NCI-H526 treated with DMSO at 0.1 percent for 48 hours (cell line): Measurements from ENCODE around the gene SYNE1.
A peak's percentile ranks its signal among the peaks of the same experiment; 100 is the strongest.
"Not testable (repeated sequence)": the region's sequence is repeated elsewhere in the genome, so short reads cannot be mapped to it uniquely, and the experiment has no call there.

Source experiments
- DNase-seq: peaks from one replicate; lab custom pipeline; 2025; lab: John Stamatoyannopoulos, UW

Gene SYNE1

GRCh38 chr6:152563177-152563576, 74.0 kb downstream of the SYNE1 start:
- DNase-seq = no peak

GRCh38 chr6:152558798-152559197, 78.4 kb downstream of the SYNE1 start:
- not testable (repeated sequence) for DNase-seq

GRCh38 chr6:152557502-152557901, 79.7 kb downstream of the SYNE1 start:
- no peak for DNase-seq

- DNase-seq = no peak
Measured at GRCh38 chr6:152554851-152555250, 82.3 kb downstream of the SYNE1 start.

GRCh38 chr6:152552616-152553209, 84.4 kb downstream of the SYNE1 start:
- DNase-seq = peak; percentile 24

DNA sequence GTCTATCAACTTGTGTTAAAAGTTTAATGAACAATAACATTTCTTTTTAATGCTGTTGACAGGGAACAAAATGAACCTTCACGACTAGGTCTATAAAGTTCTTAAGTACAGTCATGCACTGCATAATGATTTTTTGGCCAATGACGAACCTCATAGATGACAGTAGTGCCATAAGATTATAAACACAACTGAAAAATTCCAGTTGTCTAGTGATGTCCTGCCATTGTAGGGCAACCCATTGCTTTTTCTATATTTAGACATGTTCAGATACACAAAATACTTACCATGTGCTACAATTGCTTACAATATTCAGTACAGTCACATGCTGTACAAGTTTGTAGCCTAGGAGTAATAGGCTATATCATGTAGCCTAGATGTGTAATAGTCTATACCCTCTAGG, 93.6 kb downstream of the SYNE1 start:
- DNase-seq = no peak

- DNase-seq = no peak
Measured at GRCh38 chr6:152540381-152540780, 96.8 kb downstream of the SYNE1 start.

- no peak for DNase-seq
Measured at GRCh38 chr6:152534541-152534940, 102.6 kb downstream of the SYNE1 start.

DNA sequence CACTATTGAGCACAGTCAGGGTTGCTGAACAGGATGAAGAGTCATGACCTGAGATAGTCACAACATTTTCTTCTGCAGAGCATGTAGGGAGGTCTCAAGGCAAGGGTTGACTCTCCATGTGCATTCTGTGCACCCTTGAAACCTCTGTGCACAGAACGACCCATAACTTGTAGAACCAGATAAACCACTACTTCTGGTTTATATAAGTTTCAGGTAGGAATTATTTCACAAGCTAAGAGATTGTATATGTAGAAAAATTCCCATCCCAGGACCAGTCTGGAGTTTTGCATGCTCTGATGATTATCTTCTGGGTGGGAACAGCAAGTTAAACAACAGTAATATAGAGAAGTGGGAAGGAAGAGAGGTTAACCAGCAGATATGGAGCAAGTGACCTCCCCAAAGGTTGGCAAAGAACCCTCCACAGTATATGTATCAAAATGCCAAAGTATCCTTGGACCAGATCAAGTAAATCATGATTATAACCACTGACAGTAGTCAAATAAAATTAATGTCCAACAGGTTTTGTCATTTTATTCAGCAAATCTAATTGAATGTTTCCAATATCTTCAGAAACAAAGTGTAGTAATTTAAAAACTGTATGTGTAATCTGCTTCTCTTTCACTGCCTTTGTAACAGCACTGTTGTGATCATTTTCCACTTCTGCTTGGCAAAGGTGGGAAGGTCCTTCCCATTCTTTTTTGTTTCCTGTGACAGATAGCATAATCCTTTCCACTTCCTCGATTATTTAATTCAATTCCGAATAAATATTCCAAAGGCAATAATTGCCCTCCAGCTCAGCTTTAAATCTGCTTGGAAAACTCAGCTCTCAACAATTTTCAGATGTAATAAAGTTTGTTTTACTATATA, 104.4 kb downstream of the SYNE1 start:
- no peak for DNase-seq

- no peak for DNase-seq
Measured at GRCh38 chr6:152531659-152532058, 105.5 kb downstream of the SYNE1 start.

DNA sequence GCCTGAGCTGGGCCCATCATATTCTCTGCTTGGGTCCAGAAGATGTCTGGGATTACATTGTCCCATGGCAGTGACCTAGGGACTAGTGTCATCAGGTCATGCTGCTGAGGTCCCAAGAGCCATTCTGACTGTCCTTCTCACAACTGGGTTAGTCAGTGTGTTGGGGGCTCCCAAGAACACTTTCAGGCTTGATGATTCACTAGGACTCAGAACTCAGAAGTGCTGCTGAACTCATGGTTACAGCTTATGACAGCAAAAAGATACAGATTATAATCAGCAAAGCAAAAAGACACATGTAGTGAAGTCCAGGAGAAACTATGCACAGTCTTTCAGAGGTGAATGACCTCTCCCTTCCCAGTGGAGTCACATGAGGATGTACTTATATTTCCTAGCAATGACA, 107.8 kb downstream of the SYNE1 start:
- DNase-seq = no peak

- not testable (repeated sequence) for DNase-seq
Measured at GRCh38 chr6:152514120-152514519, 123.0 kb downstream of the SYNE1 start.

- DNase-seq = no peak
Measured at GRCh38 chr6:152509916-152510315, 127.2 kb downstream of the SYNE1 start.

DNA sequence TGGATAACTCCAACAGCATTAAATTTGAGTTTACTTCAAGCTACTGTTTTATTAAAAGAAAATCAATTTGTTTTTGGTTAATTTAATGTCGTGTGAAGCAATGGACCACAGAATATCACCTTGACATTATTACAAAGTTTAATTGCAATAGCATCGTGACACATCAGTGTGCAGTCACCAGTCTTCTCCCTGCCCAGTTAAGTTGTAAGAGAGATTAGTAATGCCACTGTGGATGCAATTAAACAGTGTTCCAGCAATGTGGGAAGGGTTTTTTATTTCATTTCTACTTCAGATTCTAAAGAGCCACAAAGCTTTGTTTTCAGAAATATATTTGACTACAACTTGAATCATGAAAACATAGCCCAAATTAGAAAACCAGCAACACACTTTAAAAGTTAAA, 128.7 kb downstream of the SYNE1 start:
- DNase-seq = no peak

GRCh38 chr6:152503546-152503945, 133.6 kb downstream of the SYNE1 start:
- no peak for DNase-seq

DNA sequence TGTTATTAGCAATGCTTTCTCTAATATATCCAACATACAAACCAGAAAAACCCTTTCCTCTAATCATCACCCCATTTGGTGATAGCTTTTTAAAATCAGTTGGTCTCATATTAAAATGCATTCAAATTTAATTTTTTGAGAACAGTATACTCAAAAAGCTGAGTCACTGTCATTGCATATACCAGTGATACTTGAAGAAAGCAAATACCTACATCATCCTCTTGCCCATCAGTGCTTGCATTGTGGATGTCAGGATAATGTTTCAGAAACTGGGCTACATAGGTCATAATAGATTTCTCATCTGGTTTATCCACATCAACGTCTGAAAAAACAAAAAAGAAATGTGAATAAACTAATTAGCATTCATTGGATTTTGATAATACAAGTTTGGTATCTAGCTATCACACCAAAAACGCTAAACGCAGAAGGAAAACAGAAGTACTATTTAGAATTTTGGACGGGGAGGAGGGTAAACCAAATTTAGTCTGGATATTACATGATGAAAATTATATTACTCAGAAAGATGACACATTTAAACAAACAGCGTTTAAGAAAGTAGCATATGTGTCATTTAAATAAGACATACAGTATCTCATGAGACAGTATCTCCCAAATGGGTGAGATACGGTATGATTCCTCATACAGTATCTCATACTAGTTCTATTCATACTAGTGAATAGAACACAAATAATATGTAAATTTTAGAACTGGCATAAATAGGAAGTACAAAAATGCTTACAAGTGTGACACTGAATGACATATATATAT, 134.6 kb downstream of the SYNE1 start:
- no peak for DNase-seq

DNA sequence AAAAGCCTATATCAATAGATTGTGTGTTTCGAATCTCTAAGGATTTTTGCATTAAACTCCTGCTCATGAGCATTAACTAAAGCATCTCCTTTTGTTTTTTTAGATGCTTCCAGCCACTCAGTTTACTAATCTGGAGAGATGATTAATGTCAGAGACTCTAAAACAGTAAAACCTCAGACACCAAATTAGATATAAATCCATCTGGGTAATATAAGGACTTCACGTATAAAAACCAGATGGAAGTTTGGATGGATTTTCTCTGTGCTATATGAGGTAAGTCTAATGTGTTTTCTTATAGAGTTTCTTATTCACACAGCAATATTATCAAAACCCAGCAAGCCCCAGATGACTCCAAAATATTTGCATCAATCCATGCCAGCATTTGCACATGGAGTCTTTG, 137.2 kb downstream of the SYNE1 start:
- DNase-seq = no peak

DNA sequence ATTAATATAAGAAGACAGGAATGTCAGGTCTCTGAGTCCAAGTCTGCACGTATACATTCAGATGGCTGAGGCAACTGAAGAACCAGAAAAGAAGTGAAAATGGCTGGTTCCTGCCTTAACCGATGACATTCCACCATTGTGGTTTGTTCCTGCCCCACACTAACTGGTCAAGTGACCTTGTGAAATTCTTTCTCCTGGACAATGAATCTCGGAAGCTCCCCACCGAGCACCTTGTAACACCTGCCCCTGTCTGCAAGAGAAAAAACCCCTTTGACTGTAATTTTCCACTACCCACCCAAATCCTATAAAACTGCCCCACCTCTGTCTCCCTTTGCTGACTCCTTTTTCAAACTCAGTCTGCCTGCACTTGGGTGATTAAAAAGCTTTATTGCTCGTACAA, 140.4 kb downstream of the SYNE1 start:
- DNase-seq = no peak

DNA sequence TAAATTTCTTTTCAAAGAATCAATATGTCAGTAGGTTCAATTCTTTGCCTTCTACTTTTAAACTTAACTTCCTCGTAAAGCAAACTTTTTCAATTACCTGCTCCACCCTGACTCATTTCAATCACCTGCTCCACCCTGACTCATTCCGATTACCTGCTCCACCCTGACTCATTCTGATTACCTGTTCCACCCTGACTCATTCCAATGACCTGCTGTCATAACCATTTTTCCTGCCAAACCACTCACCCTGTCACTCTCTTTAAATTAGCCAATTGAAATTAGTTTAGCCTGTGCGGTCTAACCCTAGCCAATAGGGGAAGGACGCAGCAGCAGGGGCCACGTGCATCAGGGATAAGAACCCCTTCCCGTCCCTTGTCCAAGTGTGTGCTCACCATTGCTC, 141.7 kb downstream of the SYNE1 start:
- DNase-seq = not testable (repeated sequence)

GRCh38 chr6:152492281-152492680, 144.9 kb downstream of the SYNE1 start:
- not testable (repeated sequence) for DNase-seq

- not testable (repeated sequence) for DNase-seq
Measured at GRCh38 chr6:152491501-152491900, 145.7 kb downstream of the SYNE1 start.

DNA sequence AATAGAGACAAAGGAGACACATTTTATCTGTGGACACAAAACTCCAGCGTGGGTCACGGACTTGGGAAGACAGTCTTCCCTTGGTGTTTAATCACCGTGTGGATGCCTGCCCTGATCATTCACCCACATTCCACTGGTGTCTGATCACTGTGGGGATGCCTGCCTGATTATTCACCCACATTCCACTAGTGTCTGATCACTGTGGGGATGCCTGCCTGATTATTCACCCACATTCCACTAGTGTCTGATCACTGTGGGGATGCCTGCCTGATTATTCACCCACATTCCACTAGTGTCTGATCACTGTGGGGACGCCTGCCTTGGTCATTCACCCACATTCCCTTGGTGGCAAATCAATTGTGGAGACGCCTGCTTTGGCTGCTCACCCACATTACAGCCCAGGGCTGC, 146.2 kb downstream of the SYNE1 start:
- DNase-seq = not testable (repeated sequence)

- DNase-seq = no peak
Measured at GRCh38 chr6:152484806-152485205, 152.4 kb downstream of the SYNE1 start.
